ENCODE measurements around the gene SUGCT.

GRCh38 chr7:40490603-40490924 lies 355.8 kb downstream of the SUGCT start:
- TF ChIP-seq CTCF (IDR thresholded peaks at IDR 0.05; ENCODE audit: insufficient read depth, low read length) (no peak), POLR2AphosphoS5 (IDR thresholded peaks at IDR 0.05; ENCODE audit: low read depth) (no peak), GABPA (IDR thresholded peaks at IDR 0.05; ENCODE audit: low read depth) (no peak)
